Measurements from ENCODE around the gene STAC3.

Gene STAC3

DNA sequence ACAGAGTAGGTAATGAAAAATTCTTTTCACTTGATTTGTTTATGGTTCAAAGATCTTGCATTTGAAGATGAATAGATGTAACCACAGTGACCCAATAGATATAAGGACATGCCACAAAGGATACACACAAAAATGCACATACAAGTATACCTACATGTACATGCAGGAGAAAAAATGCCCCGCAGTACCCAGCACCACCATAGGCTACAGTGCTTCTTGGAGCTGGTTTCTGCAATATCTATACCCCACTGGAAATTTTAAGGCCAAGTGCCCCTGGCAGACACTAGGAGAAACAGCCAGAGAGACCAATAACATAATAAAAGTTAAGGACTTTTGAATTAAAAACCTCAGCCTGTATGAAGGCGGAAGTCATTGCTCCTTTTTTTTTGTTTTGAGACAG lies 12.1 kb upstream of the STAC3 start:
- TF ChIP-seq, protein P1, sequence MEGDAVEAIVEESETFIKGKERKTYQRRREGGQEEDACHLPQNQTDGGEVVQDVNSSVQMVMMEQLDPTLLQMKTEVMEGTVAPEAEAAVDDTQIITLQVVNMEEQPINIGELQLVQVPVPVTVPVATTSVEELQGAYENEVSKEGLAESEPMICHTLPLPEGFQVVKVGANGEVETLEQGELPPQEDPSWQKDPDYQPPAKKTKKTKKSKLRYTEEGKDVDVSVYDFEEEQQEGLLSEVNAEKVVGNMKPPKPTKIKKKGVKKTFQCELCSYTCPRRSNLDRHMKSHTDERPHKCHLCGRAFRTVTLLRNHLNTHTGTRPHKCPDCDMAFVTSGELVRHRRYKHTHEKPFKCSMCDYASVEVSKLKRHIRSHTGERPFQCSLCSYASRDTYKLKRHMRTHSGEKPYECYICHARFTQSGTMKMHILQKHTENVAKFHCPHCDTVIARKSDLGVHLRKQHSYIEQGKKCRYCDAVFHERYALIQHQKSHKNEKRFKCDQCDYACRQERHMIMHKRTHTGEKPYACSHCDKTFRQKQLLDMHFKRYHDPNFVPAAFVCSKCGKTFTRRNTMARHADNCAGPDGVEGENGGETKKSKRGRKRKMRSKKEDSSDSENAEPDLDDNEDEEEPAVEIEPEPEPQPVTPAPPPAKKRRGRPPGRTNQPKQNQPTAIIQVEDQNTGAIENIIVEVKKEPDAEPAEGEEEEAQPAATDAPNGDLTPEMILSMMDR (IDR thresholded peaks at IDR 0.05; ENCODE audit: low read depth, low read length, missing control alignments), result no peak
- H3K4me3 ChIP-seq (replicated peaks; ENCODE audit: low read depth, low read length), result no peak overlapping the region
- DNase-seq (ENCODE audit: extremely low read depth, low read depth), result no peak

DNA sequence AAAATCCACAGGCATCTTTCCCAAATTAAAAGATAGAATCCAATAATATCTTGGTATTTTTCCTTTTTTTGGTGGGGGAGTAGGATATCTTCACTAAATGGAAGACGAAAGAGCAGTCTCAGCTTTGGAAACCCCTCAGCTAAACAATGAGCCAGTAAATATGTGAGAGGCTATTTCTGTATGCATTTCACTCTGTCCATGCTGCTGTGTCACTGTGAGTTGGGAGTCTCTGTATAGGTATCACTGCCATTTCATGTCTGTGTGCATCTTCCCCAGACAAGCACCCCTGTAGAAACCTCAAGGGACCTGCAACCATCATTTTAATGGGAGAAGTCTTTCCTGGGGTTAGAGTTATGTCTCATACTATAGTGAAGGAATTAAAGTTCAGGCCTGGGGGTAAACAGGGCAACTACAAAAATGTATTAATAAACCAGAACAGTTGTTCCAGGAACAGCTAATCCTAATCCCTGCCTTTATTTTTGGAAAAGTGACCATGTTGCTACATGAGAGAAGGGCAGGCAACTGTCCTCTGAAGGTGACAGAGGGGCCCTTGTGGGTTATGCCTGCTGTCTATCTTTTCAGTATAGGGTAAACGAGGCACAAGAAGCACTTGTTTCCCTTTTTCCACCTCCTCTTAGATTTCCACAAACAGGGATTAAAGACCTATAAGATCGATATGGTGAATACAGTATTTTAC lies 11.3 kb upstream of the STAC3 start:
- TF ChIP-seq, protein P1 (IDR thresholded peaks at IDR 0.05; ENCODE audit: low read depth, low read length, missing control alignments), result no peak
- no peak overlapping the region for H3K4me3 ChIP-seq (replicated peaks; ENCODE audit: low read depth, low read length)
- no peak for DNase-seq (ENCODE audit: extremely low read depth, low read depth)

DNA sequence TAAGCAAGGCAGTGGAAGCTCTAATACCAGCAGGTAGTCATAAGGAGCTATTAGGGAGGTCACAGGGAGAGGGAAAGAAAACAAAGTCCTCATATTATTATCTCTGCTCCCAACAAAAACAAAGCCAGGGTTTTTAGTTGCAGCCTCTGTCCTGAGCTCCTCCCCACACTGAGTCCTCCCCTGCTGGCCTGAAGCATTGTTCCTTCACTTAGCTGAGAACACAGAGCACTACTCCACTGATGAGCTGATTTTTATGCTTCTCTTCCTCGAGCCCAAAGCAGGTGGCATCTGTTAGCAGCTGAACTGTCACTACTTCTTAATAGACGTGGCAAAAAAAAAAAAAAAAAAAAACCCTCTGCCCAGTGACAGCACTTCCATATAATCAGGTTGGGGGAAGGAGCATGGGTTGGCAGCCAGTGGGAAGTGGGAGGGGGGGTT lies 10.5 kb upstream of the STAC3 start:
- no peak for DNase-seq (ENCODE audit: extremely low read depth, low read depth)
- no peak overlapping the region for H3K4me3 ChIP-seq (replicated peaks; ENCODE audit: low read depth, low read length)
- TF ChIP-seq, protein P1 (IDR thresholded peaks at IDR 0.05; ENCODE audit: low read depth, low read length, missing control alignments), result no peak

- DNase-seq (ENCODE audit: extremely low read depth, low read depth), result no peak
- H3K4me3 ChIP-seq (replicated peaks; ENCODE audit: low read depth, low read length), result no peak overlapping the region
- TF ChIP-seq, protein P1 (IDR thresholded peaks at IDR 0.05; ENCODE audit: low read depth, low read length, missing control alignments), result no peak
Measured at GRCh38 chr12:57260366-57260765, 9.4 kb upstream of the STAC3 start.

DNA sequence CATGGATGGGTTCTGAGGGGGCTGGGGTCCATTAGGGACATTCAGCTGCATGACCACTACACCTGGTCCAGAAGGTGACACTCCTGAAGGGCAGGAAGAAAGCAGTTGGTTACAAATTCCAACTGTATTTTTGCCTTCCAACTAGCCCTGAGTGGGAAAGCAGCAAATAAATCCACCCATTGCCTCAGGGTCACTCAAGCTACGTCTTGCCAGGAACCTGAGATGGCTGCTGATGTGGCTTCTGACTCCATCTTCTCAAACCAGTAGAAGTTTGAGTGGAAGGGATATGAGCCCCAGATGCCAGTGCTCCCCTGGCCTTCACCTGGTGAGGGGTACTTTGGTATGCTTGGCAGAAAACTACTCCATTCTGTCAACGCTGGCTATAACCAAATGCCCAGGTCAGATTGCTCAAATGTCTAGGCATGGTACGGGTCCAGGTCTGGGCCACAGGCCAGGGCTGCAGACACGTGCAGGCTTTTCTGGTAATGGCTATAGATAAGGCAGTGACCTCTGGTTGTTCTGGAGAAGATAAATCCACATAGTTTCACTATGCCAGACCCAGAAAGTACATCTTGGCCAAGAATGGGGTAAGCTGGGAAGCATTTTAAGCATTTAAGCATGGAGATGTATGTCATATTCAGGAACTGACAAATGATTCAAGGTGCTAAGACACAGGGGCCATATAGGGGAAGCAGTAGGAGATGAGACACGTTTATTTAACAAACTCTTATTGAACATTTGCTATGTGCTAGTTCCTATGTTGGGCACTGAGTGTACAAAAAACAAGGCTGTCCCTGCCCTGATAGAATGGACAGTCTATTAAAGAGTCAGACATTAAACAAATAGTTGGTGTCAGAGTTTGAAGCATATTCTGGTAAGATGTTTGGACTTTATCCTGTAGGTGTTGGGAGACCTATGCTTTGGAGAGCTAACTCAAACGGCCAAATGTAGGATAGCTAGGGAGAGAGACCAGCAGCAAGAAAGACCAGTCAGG lies 8.3 kb upstream of the STAC3 start:
- no peak for DNase-seq (ENCODE audit: extremely low read depth, low read depth)
- TF ChIP-seq, protein P1 (IDR thresholded peaks at IDR 0.05; ENCODE audit: low read depth, low read length, missing control alignments), result no peak
- no peak overlapping the region for H3K4me3 ChIP-seq (replicated peaks; ENCODE audit: low read depth, low read length)

DNA sequence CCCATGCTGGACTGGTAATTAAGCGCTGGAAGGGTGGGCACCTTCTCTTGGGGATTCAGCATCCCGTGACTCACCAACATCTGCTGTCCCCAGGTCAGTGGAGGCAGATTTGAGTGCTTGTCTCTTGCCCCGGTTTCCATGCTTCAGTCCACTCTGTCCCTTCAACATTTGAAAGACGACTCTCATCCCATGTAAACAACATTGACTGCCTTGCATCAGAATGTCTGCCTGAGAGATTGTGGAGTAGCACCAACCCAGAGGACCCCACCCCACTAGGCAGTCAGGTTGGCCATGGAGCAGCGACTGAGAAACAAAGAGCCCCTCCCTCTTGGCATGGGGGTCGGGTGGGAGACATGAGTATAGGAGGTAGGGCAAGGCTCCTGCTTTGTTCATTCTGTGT lies 4.9 kb upstream of the STAC3 start:
- no peak for DNase-seq (ENCODE audit: extremely low read depth, low read depth)
- H3K4me3 ChIP-seq (replicated peaks; ENCODE audit: low read depth, low read length), result no peak overlapping the region
- TF ChIP-seq, protein P1 (IDR thresholded peaks at IDR 0.05; ENCODE audit: low read depth, low read length, missing control alignments), result no peak

Data from HFF-Myc (cell line).